Fibroblast of pulmonary artery (primary cell): ENCODE results near the gene ECE1.
A peak's percentile ranks its signal among the peaks of the same experiment; 100 is the strongest.

Experiments
- DNase-seq: peaks from one replicate; pipeline ENCODE4 v3.0.0-alpha.2; 2010; ENCODE audit warnings: low read depth
- H3K4me3 ChIP-seq: replicated peaks from 2 replicates; pipeline ENCODE4 v1.5.1; 2011; ENCODE audit warnings: low read depth, mild to moderate bottlenecking, control low read depth, low read length, moderate library complexity
- CTCF ChIP-seq: IDR thresholded peaks from 2 replicates; pipeline ENCODE4 v1.5.1; 2011; ENCODE audit warnings: mild to moderate bottlenecking, control low read depth, low read length, inconsistent platforms; ENCODE audit errors: missing control alignments

The ECE1 gene

GRCh38 chr1:21307663-21308305 is 17.5 kb upstream of the ECE1 start:
- H3K4me3 ChIP-seq: no peak overlapping the region
- TF ChIP-seq CTCF: no peak
- DNase-seq: no peak

GRCh38 chr1:21307210-21307609 is 16.9 kb upstream of the ECE1 start:
- TF ChIP-seq CTCF: no peak
- H3K4me3 ChIP-seq: no peak overlapping the region

GRCh38 chr1:21305900-21306189 is 15.6 kb upstream of the ECE1 start:
- no peak for DNase-seq
- no peak for TF ChIP-seq CTCF
- H3K4me3 ChIP-seq: no peak overlapping the region

More at GRCh38 chr1:21307210-21307609, 16.9 kb upstream of the ECE1 start:
- DNase-seq: no peak

- no peak for TF ChIP-seq CTCF
- H3K4me3 ChIP-seq: no peak overlapping the region
- DNase-seq: no peak
Observed at GRCh38 chr1:21305155-21305899, 15.1 kb upstream of the ECE1 start.

- DNase-seq: no peak
- no peak overlapping the region for H3K4me3 ChIP-seq
- TF ChIP-seq CTCF: no peak
Observed at GRCh38 chr1:21304488-21304887, 14.2 kb upstream of the ECE1 start.

GRCh38 chr1:21302747-21303715 is 12.8 kb upstream of the ECE1 start:
- peak; percentile 12 for TF ChIP-seq CTCF
- no peak overlapping the region for H3K4me3 ChIP-seq
- DNase-seq: peak; percentile 87
